Measurements from ENCODE around the gene TMEM119. TPM values are rescaled to one million over a fixed set of nuclear protein-coding genes. Genes with fewer than 3 reads are reported as not detected.

TMEM119 gene
- total and polyA plus RNA-seq, 9 of the 15 experiments (the other 6 are each of a cell fraction or from before 2014, with no cell fraction given), result 0.18 TPM; not detected in 8

DNA sequence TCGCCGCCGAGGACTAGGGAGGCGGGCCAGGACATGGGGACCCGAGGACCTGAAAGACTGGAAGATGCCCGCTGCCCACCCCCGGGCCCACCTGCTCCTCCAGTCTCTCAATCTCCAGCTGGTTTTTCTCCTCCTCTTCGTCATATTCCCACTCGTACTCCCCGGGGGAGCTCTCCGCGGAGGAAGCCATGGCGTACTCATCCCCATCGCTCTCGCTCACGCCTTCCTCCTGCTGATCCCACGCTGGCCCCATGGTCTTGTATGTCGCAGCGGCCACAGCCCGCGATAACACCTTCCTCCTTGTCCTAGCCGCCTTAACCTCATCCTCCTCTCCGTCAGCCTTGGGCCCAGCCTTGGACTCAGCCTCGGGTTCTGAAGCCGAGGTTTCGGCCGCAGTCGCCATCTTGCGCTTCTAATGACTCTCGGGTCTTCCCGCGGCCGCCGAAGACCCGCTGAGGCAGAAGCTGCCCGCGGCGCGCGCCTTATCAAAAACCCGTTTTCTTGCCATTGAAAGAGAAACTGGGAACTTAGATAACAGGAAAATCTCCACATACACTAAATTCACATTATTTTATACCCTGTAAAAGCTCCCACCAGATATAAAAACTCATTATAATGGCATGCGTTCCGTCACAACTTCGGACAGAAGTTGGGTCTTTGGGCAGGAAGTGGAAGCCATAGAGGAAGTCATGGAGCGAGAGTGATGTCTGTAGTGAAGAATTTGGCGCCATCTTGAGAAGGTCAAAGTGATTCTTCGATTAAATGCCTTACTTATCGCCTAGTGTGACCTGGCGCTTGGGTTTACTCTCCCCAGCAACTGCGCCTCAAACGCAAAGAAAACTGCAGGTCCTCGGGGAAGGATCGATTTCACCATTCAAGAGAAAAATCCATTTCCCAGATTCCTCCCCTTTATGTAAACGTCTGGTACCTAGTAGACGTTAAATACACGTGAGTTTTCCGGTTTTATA is 36.8 kb downstream of the TMEM119 start, which contains the start of gene SART3:
SART3 (minus strand) TSS at position 422 of the 968 bp plus-strand sequence; CDS start at position 403, 19 bp downstream.
- peaks cover 79% of the 10 kb centered on the region for H3K79me2 ChIP-seq (ENCODE audit: control insufficient read depth, insufficient read depth, low read length)
- WGBS (ENCODE audit: insufficient coverage, low coverage, missing lambda C conversion rate), result under 1% methylated on average over 57 of the region's 57 CpGs
- peaks cover 51% of the 10 kb centered on the region for H3K36me3 ChIP-seq (ENCODE audit: control insufficient read depth, insufficient read depth, low read length)
- ATAC-seq (peak; percentile 50), DNase-seq (ENCODE audit: extremely low read depth in 1 of 4, low spot score in 3 of 4) (peak; percentile 75 to 94 (median 81)), FAIRE-seq (peak; percentile 97)
- H4K20me1 ChIP-seq (replicated peaks; ENCODE audit: control insufficient read depth, insufficient read depth, low read length), result peaks cover 16% of the 10 kb centered on the region; the same call in 1 of the 2 replicates
- H3K27me3 ChIP-seq (ENCODE audit: control insufficient read depth in 2 of 2, insufficient read depth in 2 of 2, low read length in 2 of 2), result no peaks in the 10 kb centered on the region
- in situ Hi-C loops (cut with MboI), result loop anchor here (5.0 kb wide), 2 partner anchors 241 to 531 kb away; partner anchors contain the start of gene ALKBH2
- H3K4me1 ChIP-seq (replicated peaks in 1 of 2; ENCODE audit: control insufficient read depth in 2 of 2, insufficient read depth in 2 of 2, low read length in 2 of 2), result peaks cover 9 to 26% of the 10 kb centered on the region in 2 experiments
- peak within 1 kb of the TSS; percentile 97 for H3K27ac ChIP-seq (ENCODE audit: extremely low read depth, low read depth, low read length)
- no peaks in the 10 kb centered on the region for H3K9me1 ChIP-seq (ENCODE audit: control insufficient read depth, insufficient read depth, low read length)
- BruUV-seq (replicated peaks), result no TSS peak
- peak within 1 kb of the TSS; percentile 89 for H2AFZ ChIP-seq (ENCODE audit: low read depth, low read length)
- H3K9me3 ChIP-seq (replicated peaks; ENCODE audit: control insufficient read depth, insufficient read depth, low read depth, low read length), result no peaks in the 10 kb centered on the region
- H3K4me3 ChIP-seq, result peak within 1 kb of the TSS; percentile 93
- peak within 1 kb of the TSS; percentile 90 to 96 for H3K9ac ChIP-seq (ENCODE audit: insufficient read depth in 1 of 2, low read depth in 2 of 2, low read length in 2 of 2)
- intact Hi-C loops (cut with micrococcal nuclease), result loop anchor here (5.0 kb wide), 3 partner anchors 171 to 391 kb away; partner anchors contain the start of genes CORO1C and SSH1
- peak within 1 kb of the TSS; percentile 99 for H3K4me2 ChIP-seq (ENCODE audit: insufficient read depth, low read length)
- ChIA-PET CTCF (ENCODE audit: low intra/inter-chr PET ratio) (no interaction called here), POLR2A (interaction anchor here (0.5 to 2.4 kb wide), 22 partner anchors 8 to 486 kb away, joined by 3 to 18 read pairs (median 3); partner anchors contain the start of genes FICD and SELPLG)
- TF ChIP-seq GATAD2B (IDR thresholded peaks at IDR 0.05; ENCODE audit: borderline replicate concordance) (0 out of 2 replicates have a peak, but pooled peaks have one; percentile 25), KLF6 (CRISPR knock-in tag; IDR thresholded peaks at IDR 0.05; ENCODE audit: borderline replicate concordance) (peak; percentile 28; the same call in 1 of the 2 replicates), CUX1 (CRISPR knock-in tag; IDR thresholded peaks at IDR 0.05) (0 out of 2 replicates have a peak, but pooled peaks have one; percentile 59), TAF9B (IDR thresholded peaks at IDR 0.05; ENCODE audit: partially characterized antibody) (peak; percentile 96), KLF16 (IDR thresholded peaks at IDR 0.05) (no peak)
